Heart right ventricle (tissue), 16 donors: Measurements from ENCODE around the gene NBEA. TPM values are rescaled to one million over a fixed set of nuclear protein-coding genes. Genes with fewer than 3 reads are reported as not detected.

ENCODE experiments used
- ATAC-seq, 8 donors: fragments of 200-7000 bp; cut with Tn5 transposase; one replicate each; pipeline ENCODE4 v1.9.1; 2020; ENCODE audit warnings: mild to moderate bottlenecking in 8 of 8, moderate library complexity in 8 of 8, moderate number of reproducible peaks in 1 of 8
- DNase-seq, 2 donors: peaks; one replicate each; pipeline ENCODE4 v3.0.0-alpha.2; 2020
- H3K27ac ChIP-seq, 10 donors: fragments of 200-600 bp; sonication (generic) in 2 of 10; one replicate each; pipeline versions ENCODE4 v1.5.0 to v1.8.0; 2020 to 2022; ENCODE audit warnings: mild to moderate bottlenecking in 3 of 10
- H3K27me3 ChIP-seq, 7 donors: fragments of 200-600 bp; one replicate each; pipeline ENCODE4 v1.8.0; 2021 to 2022; ENCODE audit warnings: mild to moderate bottlenecking in 2 of 7
- H3K36me3 ChIP-seq, 9 donors: fragments of 200-600 bp; sonication (generic) in 1 of 9; one replicate each; pipeline versions ENCODE4 v1.5.0 to v1.8.0; 2020 to 2022; ENCODE audit warnings: mild to moderate bottlenecking in 2 of 9
- H3K4me1 ChIP-seq, 9 donors: fragments of 200-600 bp; sonication (generic) in 1 of 9; one replicate each; pipeline versions ENCODE4 v1.5.0 to v1.8.0; 2020 to 2022; ENCODE audit warnings: mild to moderate bottlenecking in 4 of 9
- H3K4me3 ChIP-seq, 10 donors: fragments of 200-600 bp; sonication (generic) in 2 of 10; one replicate each; pipeline versions ENCODE4 v1.5.0 to v1.8.0; 2020 to 2022; ENCODE audit warnings: mild to moderate bottlenecking in 7 of 10, moderate library complexity in 2 of 10
- H3K9me3 ChIP-seq, 11 donors: fragments of 200-600 bp in 10 of 11; sonication (generic) in 2 of 11; one replicate each; pipeline versions ENCODE4 v1.5.0 to v1.8.0; 2013 to 2022; ENCODE audit warnings: mild to moderate bottlenecking in 2 of 11, control low read depth in 1 of 11, moderate library complexity in 1 of 11
- WGBS, 2 donors: extraction: QIAGEN DNeasy Blood & Tissue Kit; methylation state at CpG; one replicate each; pipeline ENCODE4 v1.1.7; 2013; ENCODE audit warnings: inconsistent platforms in 1 of 2; 5-methylcytosine and 5-hydroxymethylcytosine counted together
- intact Hi-C, 10 donors: fragments of 100-400 bp; cut with DNase I; formaldehyde crosslinking; loops; one replicate each; pipeline versions ENCODE4 v1.11.1 to v1.14.2; 2022
- polyA plus RNA-seq, 2 donors: library from polyadenylated mRNA; stranded (reverse); fragments of 200-250 nt; gene quantifications; one replicate each; pipeline ENCODE4 v1.2.3, GENCODE V29; 2013
- total RNA-seq, 10 donors: library from RNA; stranded (reverse); fragmentation: NEBNext Ultra II Directional in 3 of 10; extraction: Animal tissue kit (Norgen Biotek cat#: 25700) in 3 of 10; gene quantifications; one replicate each; pipeline versions ENCODE4 v1.2.1 to v1.2.4, GENCODE V29; 2021 to 2023
- TF ChIP-seq, protein P1 (sequence below), 9 donors: fragments of 200-600 bp; sonication (generic) in 2 of 9; IDR thresholded peaks; one replicate each; pipeline versions ENCODE4 v1.5.0 to v1.8.0; 2021 to 2022; ENCODE audit warnings: antibody characterized with exemption in 9 of 9, mild to moderate bottlenecking in 5 of 9, moderate library complexity in 1 of 9
- donor health status: Arrhythmogenic right ventricular cardiomyopathy.
- donor health status: ischemic (EF 13 %, LVEDD 7.1; RV severe dilation, severe dysfunction).
- donor health status: healthy with polysubstance abuse.
- donor health status: DM: no; HTN: yes; CAD: no.
- donor health status: DM: no; HTN: no; CAD: no.
- donor health status: ischemic (EF 25% LVEDD 6.9; RV normal size, moderate dysfunction).
- donor health status: ischemic (EF 25% LVEDD 5.7; RV mildly dilated, moderate dysfunction).
- donor health status: healthy.
- donor health status: DM: yes; HTN: yes; CAD: no.
- donor health status: Ischemic cardiomyopathy.
- donor health status: ischemic (EF 35%, LVEDD 5.7; RV mildly dilated, moderate dysfunction).
- donor health status: nonischemic (EF 11% LVEDD 7.7; RV severe dilation, severe dysfunction).
- donor health status: DM: yes; HTN: yes; CAD: no.
- donor health status: PGD.
- donor health status: ischemic (EF 29% LVEDD 5.4; RV normal size, mild dysfunction).
- donor health status: nonischemic (EF 23%, LVEDD 6.1; RV moderate dilation, normal function).

NBEA gene
- total and polyA plus RNA-seq, 12 donors = 4.3 to 30.6 (median 24.5) TPM

- TF ChIP-seq, protein P1, sequence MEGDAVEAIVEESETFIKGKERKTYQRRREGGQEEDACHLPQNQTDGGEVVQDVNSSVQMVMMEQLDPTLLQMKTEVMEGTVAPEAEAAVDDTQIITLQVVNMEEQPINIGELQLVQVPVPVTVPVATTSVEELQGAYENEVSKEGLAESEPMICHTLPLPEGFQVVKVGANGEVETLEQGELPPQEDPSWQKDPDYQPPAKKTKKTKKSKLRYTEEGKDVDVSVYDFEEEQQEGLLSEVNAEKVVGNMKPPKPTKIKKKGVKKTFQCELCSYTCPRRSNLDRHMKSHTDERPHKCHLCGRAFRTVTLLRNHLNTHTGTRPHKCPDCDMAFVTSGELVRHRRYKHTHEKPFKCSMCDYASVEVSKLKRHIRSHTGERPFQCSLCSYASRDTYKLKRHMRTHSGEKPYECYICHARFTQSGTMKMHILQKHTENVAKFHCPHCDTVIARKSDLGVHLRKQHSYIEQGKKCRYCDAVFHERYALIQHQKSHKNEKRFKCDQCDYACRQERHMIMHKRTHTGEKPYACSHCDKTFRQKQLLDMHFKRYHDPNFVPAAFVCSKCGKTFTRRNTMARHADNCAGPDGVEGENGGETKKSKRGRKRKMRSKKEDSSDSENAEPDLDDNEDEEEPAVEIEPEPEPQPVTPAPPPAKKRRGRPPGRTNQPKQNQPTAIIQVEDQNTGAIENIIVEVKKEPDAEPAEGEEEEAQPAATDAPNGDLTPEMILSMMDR (IDR thresholded peaks at IDR 0.05) = no peak
- Histone ChIP-seq H3K27me3 (no peaks in the 10 kb centered on the region), H3K27ac (no peak overlapping the region), H3K36me3 (peaks cover 0 to 10% (median 0%) of the 10 kb centered on the region in 9 donors), H3K9me3 (no peaks in the 10 kb centered on the region), H3K4me1 (peaks cover 0 to 19% (median 3%) of the 10 kb centered on the region in 9 donors), H3K4me3 (no peak overlapping the region)
- no peak for DNase-seq
- 84 to 87% methylated on average over 1 of the region's 1 CpG for WGBS, 2 donors
- peak in 1 of 8 donors; percentile 28 for ATAC-seq
- intact Hi-C loops = no loop called here
Measured at GRCh38 chr13:35140321-35140720, 198.3 kb downstream of the NBEA start.

DNA sequence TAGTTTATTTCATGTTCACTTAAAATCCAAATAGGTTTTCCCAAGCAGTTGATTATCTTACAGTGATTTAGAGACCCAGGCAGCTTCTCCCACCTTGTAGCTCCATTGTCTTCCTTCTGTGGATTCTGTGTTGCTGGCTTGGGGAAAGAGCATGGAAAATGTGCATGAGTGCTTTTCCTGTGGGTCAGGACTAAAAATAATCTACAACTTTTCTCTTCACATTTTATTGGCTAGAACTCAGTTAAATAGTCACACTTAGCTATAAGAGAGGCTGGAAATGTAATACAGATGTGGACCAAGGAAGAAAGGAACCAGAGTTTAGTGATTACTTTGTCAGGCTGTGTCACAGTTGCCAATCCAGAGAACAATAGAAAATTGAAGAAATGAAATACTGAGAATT lies 198.8 kb downstream of the NBEA start:
- Histone ChIP-seq H3K36me3 (peaks cover 0 to 10% (median 0%) of the 10 kb centered on the region in 9 donors), H3K27me3 (no peaks in the 10 kb centered on the region), H3K4me3 (no peak overlapping the region), H3K4me1 (peaks cover 0 to 19% (median 3%) of the 10 kb centered on the region in 9 donors), H3K9me3 (no peaks in the 10 kb centered on the region), H3K27ac (no peak overlapping the region)
- DNase-seq = no peak
- ATAC-seq = no peak
- TF ChIP-seq, protein P1 (IDR thresholded peaks at IDR 0.05) = no peak
- intact Hi-C loops = no loop called here

- H3K27ac ChIP-seq = no peak overlapping the region
- H3K27me3 ChIP-seq = no peaks in the 10 kb centered on the region
- DNase-seq = no peak
- H3K4me1 ChIP-seq = peaks cover 0 to 19% (median 3%) of the 10 kb centered on the region in 9 donors
- no peak for ATAC-seq
- intact Hi-C loops = no loop called here
- 98 to 99% methylated on average over 6 of the region's 6 CpGs for WGBS, 2 donors
- H3K4me3 ChIP-seq = no peak overlapping the region
- TF ChIP-seq, protein P1 (IDR thresholded peaks at IDR 0.05) = no peak
- H3K36me3 ChIP-seq = peaks cover 0 to 10% (median 0%) of the 10 kb centered on the region in 9 donors
- no peaks in the 10 kb centered on the region for H3K9me3 ChIP-seq
Measured at GRCh38 chr13:35143123-35143522, 201.1 kb downstream of the NBEA start.

DNA sequence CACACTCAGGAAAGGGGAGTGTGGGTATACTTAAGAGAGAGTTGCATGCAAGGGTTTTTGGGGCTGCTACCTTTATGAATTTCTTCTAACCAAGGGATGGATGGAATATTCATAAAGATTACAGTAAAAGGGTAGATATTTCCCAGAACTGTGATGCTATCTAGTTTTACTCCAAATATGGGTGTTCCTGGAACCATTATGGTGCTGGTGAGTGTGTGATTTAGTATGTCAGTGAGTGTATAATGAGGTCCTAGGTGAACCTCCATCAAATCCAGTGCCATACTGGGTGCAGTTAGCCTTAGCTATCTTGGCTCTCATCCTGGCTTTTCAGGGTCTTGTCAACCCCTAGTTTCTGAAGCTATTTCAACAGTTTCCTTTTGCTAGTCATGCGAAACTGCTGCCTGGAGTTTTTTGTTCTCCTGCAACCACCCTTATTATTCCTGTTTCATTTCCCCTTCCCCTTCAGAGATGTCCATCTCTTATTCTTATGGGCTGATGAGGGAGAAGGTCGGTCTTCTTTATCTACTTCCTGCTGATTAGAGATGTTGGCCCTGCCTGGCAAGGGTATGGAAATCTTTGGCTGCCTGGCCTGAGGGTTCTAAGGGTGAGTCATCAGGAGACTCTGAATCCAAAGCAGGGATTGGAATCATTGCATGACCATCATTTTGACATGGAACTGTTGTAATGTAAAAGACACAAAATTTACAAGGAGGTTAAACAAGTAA lies 202.3 kb downstream of the NBEA start:
- Histone ChIP-seq H3K4me3 (no peak overlapping the region), H3K4me1 (peaks cover 0 to 18% (median 3%) of the 10 kb centered on the region in 9 donors), H3K9me3 (no peaks in the 10 kb centered on the region), H3K27ac (no peak overlapping the region), H3K27me3 (no peaks in the 10 kb centered on the region), H3K36me3 (peaks cover 0 to 10% (median 0%) of the 10 kb centered on the region in 9 donors)
- DNase-seq (no peak), ATAC-seq (peak in 1 of 8 donors; percentile 35)
- 53 to 57% methylated on average over 2 of the region's 2 CpGs for WGBS, 2 donors
- intact Hi-C loops = no loop called here
- TF ChIP-seq, protein P1 (IDR thresholded peaks at IDR 0.05) = no peak
